ENCODE results near the gene VAT1. TPM values are rescaled to one million over a fixed set of nuclear protein-coding genes. Genes with fewer than 3 reads are reported as not detected.
"Not testable (repeated sequence)": the region's sequence is repeated elsewhere in the genome, so short reads cannot be mapped to it uniquely, and the experiment has no call there.

VAT1 gene
- total and polyA plus RNA-seq, 2 donors (not counting 1 experiment from before 2014, with no cell fraction given) = 20.4 to 90.7 TPM

GRCh38 chr17:43003542-43004172 lies 18.5 kb downstream of the VAT1 start:
- Mint-ChIP-seq H3K4me1 (peaks cover 26% of the 10 kb centered on the region), H3K4me3 (no peak overlapping the region), H3K9me3 (ENCODE audit: insufficient read depth) (no peaks in the 10 kb centered on the region), H3K27ac (peak overlapping the region; percentile 57), H3K27me3 (no peaks in the 10 kb centered on the region)
- ChIA-PET POLR2A (no interaction called here), CTCF (no interaction called here)
- Histone ChIP-seq H2AFZ (ENCODE audit: insufficient read depth, low read depth, low read length, poor library complexity, severe bottlenecking) (no peak overlapping the region), H3K27ac (ENCODE audit: low read length in 2 of 2) (peak overlapping the region in 1 of 2 donors; percentile 19), H3K4me2 (replicated peaks; ENCODE audit: low read depth, low read length, poor library complexity, severe bottlenecking) (no peak overlapping the region), H3K27me3 (replicated peaks in 1 of 4; ENCODE audit: control extremely low read depth in 1 of 4, control insufficient read depth in 3 of 4, insufficient read depth in 4 of 4, low read length in 3 of 4) (no peaks in the 10 kb centered on the region), H3K9me3 (ENCODE audit: control extremely low read depth in 1 of 3, control insufficient read depth in 2 of 3, insufficient read depth in 1 of 3, low read length in 2 of 3) (no peaks in the 10 kb centered on the region), H3K79me2 (ENCODE audit: control insufficient read depth, insufficient read depth, low read length) (peaks cover 33% of the 10 kb centered on the region), H3K4me3 (ENCODE audit: control extremely low read depth in 1 of 5, extremely low read depth in 1 of 5, insufficient read depth in 1 of 5, low read depth in 2 of 5, low read length in 4 of 5) (no peak overlapping the region), H3K9ac (ENCODE audit: low read length) (no peak overlapping the region), H3K36me3 (replicated peaks in 1 of 2; ENCODE audit: control extremely low read depth in 1 of 2, control insufficient read depth in 1 of 2, extremely low read depth in 1 of 2, insufficient read depth in 2 of 2, low read length in 1 of 2) (peaks cover 0 to 50% of the 10 kb centered on the region in 2 experiments), H4K20me1 (ENCODE audit: control insufficient read depth, insufficient read depth, low read length, poor library complexity, severe bottlenecking) (peaks cover 14% of the 10 kb centered on the region), H3K4me1 (ENCODE audit: control insufficient read depth in 2 of 2, insufficient read depth in 2 of 2, low read length in 2 of 2) (peaks cover 22 to 25% of the 10 kb centered on the region in 2 donors)
- no peak for ATAC-seq (ENCODE audit: low read depth)
- DNase-seq = no peak
- TF ChIP-seq EZH2 (IDR thresholded peaks at IDR 0.05; ENCODE audit: borderline replicate concordance, insufficient read depth, low read depth, low read length, poor library complexity, severe bottlenecking) (no peak), CTCF (IDR thresholded peaks at IDR 0.05) (no peak)
- 92% methylated on average over 2 of the region's 5 CpGs for WGBS (ENCODE audit: insufficient coverage)
- intact Hi-C loops (cut with micrococcal nuclease) = no loop called here

DNA sequence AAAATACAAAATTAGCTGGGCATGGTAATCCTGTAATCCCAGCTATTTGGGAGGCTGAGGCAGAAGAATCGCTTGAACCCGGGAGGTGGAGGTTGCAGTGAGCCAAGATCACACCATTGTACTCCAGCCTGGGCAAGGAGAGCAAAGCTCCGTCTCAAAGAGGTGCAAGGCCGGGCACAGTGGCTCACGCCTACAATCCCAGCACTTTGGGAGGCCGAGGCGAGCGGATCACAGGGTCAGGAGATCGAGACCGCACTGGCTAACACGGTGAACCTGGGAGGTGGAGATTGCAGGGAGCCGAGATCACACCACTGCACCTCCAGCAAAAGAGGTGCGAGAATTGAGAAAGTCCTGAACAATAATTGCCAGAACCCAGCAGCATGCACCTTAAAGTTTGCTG lies 21.3 kb downstream of the VAT1 start:
- peaks cover 0 to 50% of the 10 kb centered on the region in 2 experiments for H3K36me3 ChIP-seq (replicated peaks in 1 of 2; ENCODE audit: control extremely low read depth in 1 of 2, control insufficient read depth in 1 of 2, extremely low read depth in 1 of 2, insufficient read depth in 2 of 2, low read length in 1 of 2)
- H3K9ac ChIP-seq (ENCODE audit: low read length); H3K9me3 Mint-ChIP-seq (ENCODE audit: insufficient read depth); H3K9me3 ChIP-seq (ENCODE audit: control extremely low read depth in 1 of 3, control insufficient read depth in 2 of 3, insufficient read depth in 1 of 3, low read length in 2 of 3); H3K4me3 ChIP-seq (ENCODE audit: control extremely low read depth in 1 of 5, extremely low read depth in 1 of 5, insufficient read depth in 1 of 5, low read depth in 2 of 5, low read length in 4 of 5); H3K27me3 ChIP-seq (replicated peaks in 1 of 4; ENCODE audit: control extremely low read depth in 1 of 4, control insufficient read depth in 3 of 4, insufficient read depth in 4 of 4, low read length in 3 of 4); H3K27me3 Mint-ChIP-seq; DNase-seq; H3K27ac ChIP-seq (ENCODE audit: low read length in 2 of 2); ATAC-seq (ENCODE audit: low read depth); H3K4me2 ChIP-seq (replicated peaks; ENCODE audit: low read depth, low read length, poor library complexity, severe bottlenecking); H2AFZ ChIP-seq (ENCODE audit: insufficient read depth, low read depth, low read length, poor library complexity, severe bottlenecking); H3K27ac Mint-ChIP-seq; H3K4me3 Mint-ChIP-seq; POLR2A ChIA-PET; intact Hi-C loops (cut with micrococcal nuclease): not testable (repeated sequence)
- peaks cover 16% of the 10 kb centered on the region for H4K20me1 ChIP-seq (ENCODE audit: control insufficient read depth, insufficient read depth, low read length, poor library complexity, severe bottlenecking)
- CTCF ChIA-PET = interaction anchor here (1.1 to 1.4 kb wide), 2 partner anchors 23 to 338 kb away, joined by 3 to 6 read pairs; no protein-coding TSS in a partner anchor
- H3K4me1 Mint-ChIP-seq = peaks cover 32% of the 10 kb centered on the region
- WGBS (ENCODE audit: insufficient coverage) = 98% methylated on average over 13 of the region's 13 CpGs
- peaks cover 20 to 22% of the 10 kb centered on the region in 2 donors for H3K4me1 ChIP-seq (ENCODE audit: control insufficient read depth in 2 of 2, insufficient read depth in 2 of 2, low read length in 2 of 2)
- H3K79me2 ChIP-seq (ENCODE audit: control insufficient read depth, insufficient read depth, low read length) = peaks cover 17% of the 10 kb centered on the region

Data from B cell (primary cell).